Stimulated activated CD4-positive, alpha-beta T cell treated with anti-CD3 and anti-CD28 coated beads, Interleukin-4, amount 100 ng/mL, for 4 hours (primary cell): ENCODE results near the gene BRSK2.
"Not testable (repeated sequence)": the region's sequence is repeated elsewhere in the genome, so short reads cannot be mapped to it uniquely, and the experiment has no call there.

Experiments used
- DNase-seq, 2 experiments: peaks; one replicate each; pipeline ENCODE4 v3.0.0-alpha.2; 2020

Gene BRSK2

DNA sequence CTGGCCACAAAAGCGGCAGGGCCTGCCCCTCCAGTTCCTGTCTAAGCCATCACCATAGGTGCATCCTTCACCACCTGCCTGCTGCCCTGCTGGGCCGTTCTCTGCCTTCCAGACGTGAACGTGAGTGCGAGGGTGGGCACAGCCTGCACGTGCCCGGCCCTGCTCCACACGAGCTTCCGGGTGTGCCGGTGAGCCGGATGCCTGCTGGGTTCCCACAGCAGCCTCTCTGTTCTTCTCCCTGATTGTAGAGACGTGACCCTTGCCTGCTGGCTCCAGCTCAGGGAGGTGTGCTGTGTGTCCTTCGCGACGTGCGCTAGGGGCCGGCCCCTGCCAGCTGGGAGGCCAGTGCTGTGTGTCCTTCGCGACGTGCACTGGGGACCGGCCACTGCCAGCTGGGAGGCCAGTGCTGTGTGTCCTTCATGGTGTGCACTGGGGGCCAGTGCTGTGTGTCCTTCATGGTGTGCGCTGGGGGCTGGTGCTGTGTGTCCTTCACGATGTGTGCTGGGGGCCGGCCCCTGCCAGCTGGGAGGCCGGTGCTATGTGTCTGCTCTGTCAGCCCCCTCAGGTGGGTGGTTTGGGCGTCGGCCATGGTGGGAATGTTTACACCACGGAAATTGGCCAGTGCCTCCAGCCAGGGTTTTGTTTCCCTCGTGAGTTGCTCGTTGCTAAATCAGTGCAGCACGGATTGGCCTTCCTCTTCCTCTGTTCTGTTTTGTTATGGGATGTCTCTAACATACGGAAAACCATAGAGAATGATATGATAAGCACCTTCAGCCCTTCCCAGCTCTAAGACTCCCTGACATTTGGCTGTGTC, 35.4 kb upstream of the BRSK2 start:
- DNase-seq = no peak

DNA sequence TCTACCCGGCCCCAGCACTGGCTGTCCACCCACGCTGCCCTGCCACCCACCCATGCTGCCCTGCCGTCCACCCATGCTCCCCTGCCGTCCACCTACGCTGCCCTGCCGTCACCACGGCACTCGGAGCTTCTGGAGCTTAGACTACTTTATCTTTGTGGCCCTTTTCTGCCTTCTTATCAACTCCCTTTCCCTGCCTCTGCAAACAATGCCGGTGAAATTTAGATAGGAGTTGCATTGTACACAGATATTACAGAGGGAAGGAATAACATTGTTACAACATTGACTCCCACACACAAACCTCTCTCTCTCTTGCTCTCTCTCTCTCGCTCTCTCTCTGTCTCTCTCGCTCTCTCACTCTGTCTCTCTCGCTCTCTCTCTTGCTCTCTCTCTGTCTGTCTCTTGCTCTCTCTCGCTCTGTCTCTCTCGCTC, 33.7 kb upstream of the BRSK2 start:
- DNase-seq = no peak

DNA sequence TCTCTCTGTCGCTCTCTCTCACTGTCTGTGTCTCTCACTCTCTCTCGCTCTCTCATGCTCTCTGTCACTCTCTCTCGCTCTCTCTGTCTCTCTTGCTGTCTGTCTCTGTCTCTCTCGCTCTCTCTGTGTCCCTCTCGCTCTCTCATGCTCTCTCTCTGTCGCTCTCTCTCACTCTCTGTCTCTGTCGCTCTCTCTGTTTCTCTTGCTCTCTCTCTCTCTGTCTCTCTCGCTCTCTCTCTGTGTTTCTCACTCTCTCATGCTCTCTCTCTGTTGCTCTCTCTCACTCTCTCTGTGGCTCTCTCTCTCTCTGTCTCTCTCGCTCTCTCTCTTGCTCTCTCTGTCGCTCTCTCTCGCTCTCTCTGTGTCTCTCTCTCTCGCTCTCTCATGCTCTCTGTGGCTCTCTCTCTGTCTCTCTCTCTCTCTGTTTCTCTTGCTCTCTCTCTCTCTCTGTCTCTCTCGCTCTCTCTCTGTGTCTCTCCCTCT, 33.2 kb upstream of the BRSK2 start:
- no peak for DNase-seq

DNA sequence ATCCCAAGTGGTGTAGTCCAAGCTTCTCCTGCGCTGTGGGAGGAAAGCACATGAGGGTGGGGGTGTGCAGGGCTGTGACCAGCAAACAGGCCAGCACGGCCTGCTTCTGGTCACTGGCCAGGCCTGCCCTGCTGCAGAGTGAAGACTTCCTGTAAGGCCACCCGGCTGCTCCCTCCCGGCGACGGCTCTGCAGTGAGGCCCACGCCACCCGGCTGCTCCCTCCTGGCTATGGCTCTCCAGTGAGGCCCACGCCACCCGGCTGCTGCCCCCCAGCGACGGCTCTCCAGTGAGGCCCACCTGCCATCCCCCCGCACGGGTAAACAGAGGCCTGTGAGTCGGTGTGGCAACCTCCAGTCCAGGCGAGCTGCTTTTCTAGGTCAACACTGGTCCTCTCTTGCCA, 31.4 kb upstream of the BRSK2 start:
- DNase-seq = no peak

- DNase-seq = not testable (repeated sequence)
Measured at GRCh38 chr11:1358931-1359330, 30.8 kb upstream of the BRSK2 start.

GRCh38 chr11:1359556-1359955, 30.2 kb upstream of the BRSK2 start:
- DNase-seq = no peak

GRCh38 chr11:1360181-1360834, 29.4 kb upstream of the BRSK2 start:
- no peak for DNase-seq

GRCh38 chr11:1360835-1361357, 28.8 kb upstream of the BRSK2 start:
- DNase-seq = no peak

GRCh38 chr11:1361882-1362281, 27.9 kb upstream of the BRSK2 start:
- DNase-seq = no peak

DNA sequence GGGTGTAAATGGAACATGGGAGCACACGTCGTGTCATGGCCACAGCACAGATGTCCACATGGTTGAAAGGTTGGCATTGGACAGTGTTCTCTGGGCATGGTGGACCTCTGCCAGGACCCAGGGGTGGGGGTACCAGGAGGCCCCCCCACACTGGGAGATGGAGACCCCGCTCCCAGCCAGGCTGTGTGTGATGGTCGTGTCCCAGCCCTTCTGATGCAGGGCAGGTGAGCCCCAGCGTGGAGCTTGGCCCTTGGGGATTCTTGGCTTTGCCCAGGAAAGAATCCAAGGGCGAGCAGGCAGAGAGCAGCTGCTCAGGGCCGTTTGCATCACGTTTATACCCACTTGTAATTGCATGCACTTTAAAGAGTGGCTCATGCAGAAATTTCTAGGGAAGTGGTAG, 22.0 kb upstream of the BRSK2 start:
- DNase-seq = no peak

GRCh38 chr11:1368216-1368615, 21.5 kb upstream of the BRSK2 start:
- no peak for DNase-seq

GRCh38 chr11:1368966-1369365, 20.8 kb upstream of the BRSK2 start:
- no peak for DNase-seq

- DNase-seq = no peak
Measured at GRCh38 chr11:1369371-1370005, 20.2 kb upstream of the BRSK2 start.

GRCh38 chr11:1370186-1371025, 19.3 kb upstream of the BRSK2 start:
- no peak for DNase-seq

- DNase-seq = no peak
Measured at GRCh38 chr11:1371026-1371325, 18.8 kb upstream of the BRSK2 start.

DNA sequence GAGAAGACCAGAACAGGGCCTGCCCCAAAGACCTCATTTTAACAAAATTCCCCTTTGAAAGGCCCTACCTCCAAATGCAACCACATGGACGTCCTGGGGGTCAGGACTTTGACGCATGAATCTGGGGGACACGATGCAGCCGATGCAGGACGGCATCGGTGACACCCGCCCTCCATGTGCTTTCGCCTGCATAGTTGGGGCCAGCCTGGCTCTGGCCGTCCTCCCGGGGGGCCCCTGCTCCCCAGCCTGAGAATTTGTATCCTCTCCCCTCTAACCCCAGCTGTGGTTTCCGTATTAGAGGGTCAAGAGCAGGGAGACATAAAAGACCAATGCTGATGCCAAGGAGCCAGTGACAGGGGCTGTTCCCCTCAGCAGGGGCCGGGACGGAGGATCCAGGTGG, 18.4 kb upstream of the BRSK2 start:
- DNase-seq = no peak

GRCh38 chr11:1371836-1372465, 17.8 kb upstream of the BRSK2 start:
- DNase-seq = no peak

DNA sequence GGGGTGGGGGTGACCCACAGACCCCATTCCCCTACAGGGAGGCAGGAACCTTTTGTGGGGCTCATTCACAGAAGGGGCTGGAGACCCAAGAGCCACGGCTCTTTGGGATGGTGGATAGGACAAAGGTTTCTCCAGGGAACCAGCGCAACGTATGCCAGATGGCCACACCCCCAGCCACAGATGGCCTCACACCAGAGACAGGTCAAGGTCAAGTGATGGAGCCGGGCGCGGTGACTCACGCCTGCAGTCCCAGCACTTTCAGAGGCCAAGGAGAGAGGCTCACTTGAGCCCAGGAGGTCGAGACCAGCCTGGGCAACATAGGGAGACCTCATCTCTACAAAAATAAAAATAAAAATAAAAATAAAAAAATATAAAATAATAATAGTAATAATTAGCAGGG, 17.1 kb upstream of the BRSK2 start:
- DNase-seq = no peak

DNA sequence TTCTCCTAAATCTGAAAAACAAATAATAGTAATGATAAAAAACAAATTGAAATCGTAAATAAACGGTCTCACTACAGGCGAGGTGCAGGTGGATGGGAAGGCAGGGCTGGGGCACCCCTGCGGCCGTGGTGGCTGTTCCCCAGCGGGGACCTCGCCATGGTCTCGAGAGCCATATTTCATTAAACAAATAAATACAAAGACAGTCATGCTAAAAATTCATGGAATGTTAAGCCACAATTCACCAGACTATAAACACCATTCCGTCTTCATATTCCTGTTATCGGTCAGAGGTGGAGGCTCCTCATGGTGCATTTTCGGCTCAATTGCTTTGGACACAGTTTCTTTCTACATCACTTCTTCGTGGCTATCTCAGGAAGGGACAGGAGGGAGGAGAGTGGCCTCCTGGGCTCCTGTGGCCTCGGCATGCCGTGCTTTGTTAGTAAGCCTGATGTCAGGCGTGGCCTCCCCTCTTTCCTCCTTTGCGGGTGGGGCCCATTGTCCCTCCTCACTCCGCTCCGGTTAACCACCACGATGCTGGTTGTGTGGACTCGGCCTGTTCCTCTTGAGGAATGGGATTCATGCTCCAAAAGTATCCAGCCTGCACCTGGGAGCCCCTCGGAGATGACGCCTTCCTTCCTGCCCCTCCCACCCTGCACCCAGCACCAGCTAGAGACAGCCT, 16.1 kb upstream of the BRSK2 start:
- DNase-seq = no peak

DNA sequence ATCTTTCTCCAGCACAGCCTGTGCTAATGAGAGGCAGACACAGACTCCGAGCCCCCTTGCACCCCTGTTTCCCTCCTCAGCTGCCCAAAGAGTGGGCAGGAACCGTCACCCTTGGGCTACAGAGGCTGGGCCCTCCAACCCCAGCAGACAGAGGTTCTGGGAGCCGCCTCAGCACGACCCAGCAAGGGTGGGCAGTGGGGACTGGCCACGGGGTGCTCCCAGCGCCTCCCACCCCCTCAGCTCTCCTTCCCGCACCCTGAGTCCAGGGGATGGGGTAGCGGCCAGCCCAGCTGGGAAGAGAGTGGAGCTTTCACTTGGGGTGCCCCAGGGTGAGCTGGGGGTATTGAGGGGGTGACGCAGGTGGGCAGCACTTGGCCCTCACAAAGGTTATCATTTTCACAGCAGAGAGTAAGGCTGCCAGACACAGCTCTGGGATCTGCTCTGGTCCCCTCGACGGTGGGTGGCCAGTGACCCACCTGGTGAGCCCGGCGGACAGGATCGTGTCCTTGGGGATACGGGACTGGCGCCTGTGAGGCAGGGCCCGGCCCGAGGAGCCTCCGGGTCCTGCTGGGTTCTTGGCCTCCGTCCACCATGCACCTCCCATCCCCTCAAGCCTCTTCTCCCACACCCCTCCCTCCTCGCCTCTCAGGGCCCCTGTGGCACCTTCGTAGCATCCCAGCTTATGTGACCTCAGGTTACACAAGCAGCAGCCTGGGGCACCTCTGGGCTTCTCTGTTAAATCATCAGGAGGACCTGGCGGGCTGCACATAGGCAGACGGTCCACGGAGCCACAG, 14.4 kb upstream of the BRSK2 start:
- no peak for DNase-seq

DNA sequence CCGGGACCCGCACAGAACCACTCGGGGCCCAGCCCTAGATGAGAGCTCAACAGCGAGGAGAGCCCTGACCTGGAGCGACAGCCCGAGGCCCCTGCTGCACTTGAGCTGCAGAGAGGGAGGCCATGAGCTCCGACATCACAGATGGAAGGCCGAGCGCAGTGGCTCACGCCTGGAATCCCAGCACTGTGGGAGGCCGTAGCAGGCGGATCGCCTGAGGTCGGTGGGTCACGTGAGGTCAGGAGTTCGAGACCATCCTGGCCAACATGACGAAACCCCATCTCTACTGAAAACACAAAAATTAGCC, 13.8 kb upstream of the BRSK2 start:
- DNase-seq = no peak
